ENCODE data around the gene RPS23. TPM values are rescaled to one million over a fixed set of nuclear protein-coding genes. Genes with fewer than 3 reads are reported as not detected.

The RPS23 gene
- 1,000 to 10,000 TPM in 9 of 10 donors, 100 to 1,000 TPM in 1; 992 to 1,282 (median 1,119) TPM for total RNA-seq
- polyA plus RNA-seq = 1,000 to 10,000 TPM in 1 of 2 donors, 100 to 1,000 TPM in 1; 927 to 3,427 TPM
- long read RNA-seq, donor 1, transcript RPS23-203 (3 exons, 576 nt) = minor isoform, 8 of 164 reads
- long read RNA-seq, donor 1, transcript RPS23-201 (4 exons, 3,437 nt) = major isoform, 137 of 164 reads
- long read RNA-seq, donor 1, partial matches to known transcripts = 0 of 164 reads
- long read RNA-seq, donor 1, other reads (novel, unspliced or antisense) = 19 of 164 reads
- long read RNA-seq, donor 2, transcript RPS23-203 (3 exons, 576 nt) = minor isoform, 7 of 162 reads
- long read RNA-seq, donor 2, transcript RPS23-201 (4 exons, 3,437 nt) = major isoform, 133 of 162 reads
- long read RNA-seq, donor 2, partial matches to known transcripts = 2 of 162 reads
- long read RNA-seq, donor 2, other reads (novel, unspliced or antisense) = 20 of 162 reads
- long read RNA-seq, donor 3, transcript RPS23-203 (3 exons, 576 nt) = minor isoform, 7 of 95 reads
- long read RNA-seq, donor 3, transcript RPS23-201 (4 exons, 3,437 nt) = major isoform, 72 of 95 reads
- long read RNA-seq, donor 3, partial matches to known transcripts = 0 of 95 reads
- long read RNA-seq, donor 3, other reads (novel, unspliced or antisense) = 15 of 95 reads

- H3K27ac ChIP-seq = peak within 1 kb of the TSS; percentile 63 to 94 (median 86)
- peak; percentile 95 to 98 (median 98) for ATAC-seq
Observed at GRCh38 chr5:82277987-82278710, at the start of gene RPS23. RPS23 (minus strand) TSS chr5:82278354; CDS start chr5:82278323, 31 bp downstream.

DNA sequence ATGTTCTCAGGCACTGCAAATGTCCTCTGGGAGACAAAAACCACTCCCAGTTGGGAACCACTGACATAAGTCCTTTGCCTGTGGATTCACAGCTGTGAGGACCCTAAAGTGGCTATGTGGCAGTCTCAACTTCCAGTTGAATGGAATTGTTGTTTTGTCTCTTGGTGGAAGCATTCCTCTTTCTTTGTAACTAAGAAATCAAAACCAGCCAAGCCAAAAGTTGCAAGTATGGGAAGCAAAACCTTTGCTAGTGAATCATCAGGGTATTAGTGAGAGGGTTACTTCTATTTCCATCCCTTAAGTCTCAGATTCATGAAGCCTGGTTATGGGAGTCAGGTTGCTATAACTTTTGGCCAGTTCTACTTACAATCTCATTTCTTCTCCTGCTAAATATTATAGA, 49.8 kb upstream of the RPS23 start:
- TF ChIP-seq CTCF (IDR thresholded peaks at IDR 0.05) = no peak
- DNase-seq = no peak
- Histone ChIP-seq H3K27ac (no peak overlapping the region), H3K4me3 (no peak overlapping the region), H3K27me3 (no peaks in the 10 kb centered on the region), H3K36me3 (no peaks in the 10 kb centered on the region), H3K9me3 (no peaks in the 10 kb centered on the region), H3K4me1 (peaks cover 0 to 20% (median 4%) of the 10 kb centered on the region in 9 donors)
- no peak for ATAC-seq
- intact Hi-C loops (cut with DNase I) = no loop called here

More at GRCh38 chr5:82277987-82278710, at the start of gene RPS23:
- Histone ChIP-seq H3K36me3 (peaks cover 0 to 38% (median 15%) of the 10 kb centered on the region in 9 donors), H3K4me1 (peaks cover 0 to 27% (median 14%) of the 10 kb centered on the region in 9 donors), H3K4me3 (peak within 1 kb of the TSS; percentile 75 to 95 (median 83)), H3K9me3 (no peaks in the 10 kb centered on the region), H3K27me3 (no peaks in the 10 kb centered on the region)
- no peak for TF ChIP-seq CTCF (IDR thresholded peaks at IDR 0.05)
- DNase-seq = peak; percentile 92 to 93
- 0% methylated on average over 60 of the region's 60 CpGs for WGBS, 2 donors
- intact Hi-C loops (cut with DNase I) = no loop called here

DNA sequence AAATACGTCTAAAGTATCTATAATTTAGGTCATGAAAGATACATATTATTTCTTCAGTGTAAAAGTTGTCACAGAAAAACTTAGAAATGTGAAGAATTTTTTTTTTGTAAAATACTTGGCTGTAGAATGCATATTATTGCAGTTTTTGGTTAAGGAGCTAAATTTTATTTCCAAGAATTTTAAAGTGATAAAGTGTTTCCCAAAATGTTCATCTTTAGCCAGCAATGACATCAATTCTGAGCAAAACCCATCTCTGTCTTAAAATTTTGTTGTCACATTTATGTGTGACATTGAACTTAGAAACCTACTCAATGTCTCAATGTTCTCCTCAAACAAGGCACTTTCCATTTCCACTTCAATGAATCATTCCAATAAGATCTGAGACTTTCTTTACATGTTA, 47.8 kb upstream of the RPS23 start:
- H3K27me3 ChIP-seq = no peaks in the 10 kb centered on the region
- H3K4me1 ChIP-seq = peaks cover 0 to 2% (median 0%) of the 10 kb centered on the region in 9 donors
- no peak for TF ChIP-seq CTCF (IDR thresholded peaks at IDR 0.05)
- H3K9me3 ChIP-seq = no peaks in the 10 kb centered on the region
- WGBS, 2 donors = 67 to 72% methylated on average over 1 of the region's 1 CpG
- no peak for ATAC-seq
- no peak overlapping the region for H3K4me3 ChIP-seq
- no peak for DNase-seq
- no peak overlapping the region for H3K27ac ChIP-seq
- intact Hi-C loops (cut with DNase I) = no loop called here
- H3K36me3 ChIP-seq = no peaks in the 10 kb centered on the region

- no peaks in the 10 kb centered on the region for H3K4me1 ChIP-seq
- WGBS, 2 donors = 88 to 91% methylated on average over 10 of the region's 10 CpGs
- intact Hi-C loops (cut with DNase I) = no loop called here
- no peak overlapping the region for H3K27ac ChIP-seq
- H3K27me3 ChIP-seq = no peaks in the 10 kb centered on the region
- no peak for DNase-seq
- no peak for TF ChIP-seq CTCF (IDR thresholded peaks at IDR 0.05)
- no peak overlapping the region for H3K4me3 ChIP-seq
- no peaks in the 10 kb centered on the region for H3K9me3 ChIP-seq
- no peaks in the 10 kb centered on the region for H3K36me3 ChIP-seq
- no peak for ATAC-seq
Observed at GRCh38 chr5:82325155-82325554, 47.0 kb upstream of the RPS23 start.

Measured in heart right ventricle (tissue), 16 donors.